HL-60 (cell line): ENCODE results near the gene ABHD2.
"Not testable (repeated sequence)": the region's sequence is repeated elsewhere in the genome, so short reads cannot be mapped to it uniquely, and the experiment has no call there.

Experiments
- CTCF ChIP-seq: IDR thresholded peaks from one replicate; pipeline ENCODE4 v1.5.1; 2011; ENCODE audit warnings: low read length, control low read depth, inconsistent platforms; ENCODE audit not compliant: insufficient read depth
- GABPA ChIP-seq: IDR thresholded peaks from 2 replicates; pipeline ENCODE4 v1.6.1; 2012; ENCODE audit warnings: low read depth
- POLR2AphosphoS5 ChIP-seq: IDR thresholded peaks from 2 replicates; pipeline ENCODE4 v1.6.1; 2012; ENCODE audit warnings: low read depth
- REST ChIP-seq: IDR thresholded peaks from 2 replicates; pipeline ENCODE4 v1.6.1; 2012; ENCODE audit warnings: low read depth; ENCODE audit not compliant: insufficient replicate concordance

- TF ChIP-seq CTCF, REST, GABPA, POLR2AphosphoS5: not testable (repeated sequence)
Measured at GRCh38 chr15:89049016-89049666, 39.1 kb upstream of the ABHD2 start.
